MM.1S (cell line): ENCODE measurements around the gene STXBP6.

Source experiments
- DNase-seq: peaks from one replicate; pipeline ENCODE4 v3.0.0-alpha.2; 2015
- H2AFZ ChIP-seq: fragments of 300-600 bp; sonication (generic); 2 replicates; pipeline ENCODE4 v1.6.0; 2016; ENCODE audit warnings: antibody characterized with exemption, low read length
- H3F3A ChIP-seq: fragments of 300-600 bp; sonication (generic); 2 replicates; pipeline ENCODE4 v1.6.1; 2016; ENCODE audit warnings: mild to moderate bottlenecking, antibody characterized with exemption, low read length, moderate library complexity, mixed read lengths; ENCODE audit not compliant: insufficient read depth
- H3K27ac ChIP-seq: fragments of 300-600 bp; sonication (generic); 2 replicates; pipeline ENCODE4 v1.5.1; 2016; ENCODE audit warnings: mild to moderate bottlenecking, low read length
- H3K27me3 ChIP-seq: fragments of 300-600 bp; sonication (generic); replicated peaks from 2 replicates; pipeline ENCODE4 v1.6.0; 2016; ENCODE audit warnings: low read length; ENCODE audit not compliant: insufficient read depth
- H3K36me3 ChIP-seq: fragments of 300-600 bp; sonication (generic); replicated peaks from 2 replicates; pipeline ENCODE4 v1.6.1; 2016; ENCODE audit warnings: mild to moderate bottlenecking, low read length, mixed read lengths; ENCODE audit not compliant: insufficient read depth
- H3K4me1 ChIP-seq: fragments of 300-600 bp; sonication (generic); 2 replicates; pipeline ENCODE4 v1.6.1; 2016; ENCODE audit warnings: low read length, mixed read lengths
- H3K4me2 ChIP-seq: fragments of 300-600 bp; sonication (generic); 2 replicates; pipeline ENCODE4 v1.6.0; 2016; ENCODE audit warnings: low read depth, low read length
- H3K4me3 ChIP-seq: fragments of 300-600 bp; sonication (generic); 2 replicates; pipeline ENCODE4 v1.5.1; 2016; ENCODE audit warnings: low read length, mixed read lengths
- H3K79me2 ChIP-seq: fragments of 300-600 bp; sonication (generic); 2 replicates; pipeline ENCODE4 v1.6.1; 2016; ENCODE audit warnings: mixed run types, low read length, mixed read lengths
- H3K9ac ChIP-seq: fragments of 300-600 bp; sonication (generic); 2 replicates; pipeline ENCODE4 v1.6.1; 2016; ENCODE audit warnings: low read length, mixed read lengths
- H3K9me2 ChIP-seq: fragments of 300-600 bp; sonication (generic); replicated peaks from 2 replicates; pipeline ENCODE4 v1.6.1; 2016; ENCODE audit warnings: mild to moderate bottlenecking, low read length, mixed read lengths; ENCODE audit not compliant: insufficient read depth
- H3K9me3 ChIP-seq: fragments of 300-600 bp; sonication (generic); replicated peaks from 2 replicates; pipeline ENCODE4 v1.6.1; 2016; ENCODE audit warnings: mild to moderate bottlenecking, low read length, mixed read lengths; ENCODE audit not compliant: insufficient read depth
- H4K20me1 ChIP-seq: fragments of 300-600 bp; sonication (generic); 2 replicates; pipeline ENCODE4 v1.6.1; 2016; ENCODE audit warnings: mild to moderate bottlenecking, low read length, moderate library complexity, mixed read lengths; ENCODE audit not compliant: insufficient read depth
- EZH2 ChIP-seq: fragments of 300-600 bp; sonication (generic); optimal IDR thresholded peaks from 2 replicates; pipeline ENCODE3; 2017; ENCODE audit warnings: low read depth, mild to moderate bottlenecking, antibody characterized with exemption, low read length, mixed read lengths
- EZH2phosphoT487 ChIP-seq: fragments of 300-600 bp; sonication (generic); IDR thresholded peaks from 2 replicates; pipeline ENCODE4 v1.6.1; 2018; ENCODE audit warnings: antibody characterized with exemption, low read length
- TF ChIP-seq, protein P1 (sequence below): fragments of 300-600 bp; sonication (generic); IDR thresholded peaks from 2 replicates; pipeline ENCODE4 v1.5.1; 2016; ENCODE audit warnings: antibody characterized with exemption, low read length, mixed read lengths

STXBP6 gene

DNA sequence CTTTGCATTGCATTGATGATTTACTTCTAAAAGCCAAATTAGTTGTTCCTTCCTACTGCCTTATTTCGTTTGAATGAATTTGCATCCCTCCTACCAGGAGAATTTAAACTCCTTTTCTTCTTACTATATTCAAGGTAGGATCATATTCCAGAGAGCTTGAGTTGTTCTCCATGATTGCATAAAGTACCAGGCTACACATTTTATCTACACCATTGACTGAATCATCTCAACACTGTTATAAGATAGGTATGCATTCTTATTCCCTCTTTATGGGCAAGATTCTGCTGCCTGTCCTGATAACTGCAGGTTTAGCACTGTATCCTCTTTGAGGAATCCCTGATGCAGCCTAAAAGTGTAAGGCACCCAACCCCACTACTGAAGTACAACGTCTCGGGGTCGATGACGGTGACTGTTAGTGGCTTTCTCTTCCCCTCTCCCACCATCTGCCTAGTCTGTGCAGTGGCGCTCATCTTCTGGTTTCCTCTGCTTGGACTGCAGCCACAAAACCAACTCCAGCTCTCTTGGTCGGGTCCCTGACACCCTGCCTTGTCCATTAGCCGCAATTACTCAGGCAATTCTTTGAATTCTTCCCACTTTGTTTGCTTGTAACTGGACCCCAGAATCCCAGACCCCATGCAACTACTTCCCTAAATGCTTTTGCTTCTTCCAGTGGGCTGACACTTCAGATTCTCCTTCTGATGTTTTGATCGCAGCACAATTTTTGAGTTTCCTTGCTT lies 44.4 kb upstream of the STXBP6 start:
- Histone ChIP-seq H3K79me2 (no peaks in the 10 kb centered on the region), H3K36me3 (no peaks in the 10 kb centered on the region), H3K4me2 (no peak overlapping the region), H3K4me3 (no peak overlapping the region), H2AFZ (no peak overlapping the region), H3K9me3 (no peaks in the 10 kb centered on the region), H3K27ac (no peak overlapping the region), H3K4me1 (no peaks in the 10 kb centered on the region), H3K9me2 (no peaks in the 10 kb centered on the region), H3F3A (no peaks in the 10 kb centered on the region), H4K20me1 (no peaks in the 10 kb centered on the region), H3K9ac (no peak overlapping the region), H3K27me3 (no peaks in the 10 kb centered on the region)
- TF ChIP-seq, protein P1, sequence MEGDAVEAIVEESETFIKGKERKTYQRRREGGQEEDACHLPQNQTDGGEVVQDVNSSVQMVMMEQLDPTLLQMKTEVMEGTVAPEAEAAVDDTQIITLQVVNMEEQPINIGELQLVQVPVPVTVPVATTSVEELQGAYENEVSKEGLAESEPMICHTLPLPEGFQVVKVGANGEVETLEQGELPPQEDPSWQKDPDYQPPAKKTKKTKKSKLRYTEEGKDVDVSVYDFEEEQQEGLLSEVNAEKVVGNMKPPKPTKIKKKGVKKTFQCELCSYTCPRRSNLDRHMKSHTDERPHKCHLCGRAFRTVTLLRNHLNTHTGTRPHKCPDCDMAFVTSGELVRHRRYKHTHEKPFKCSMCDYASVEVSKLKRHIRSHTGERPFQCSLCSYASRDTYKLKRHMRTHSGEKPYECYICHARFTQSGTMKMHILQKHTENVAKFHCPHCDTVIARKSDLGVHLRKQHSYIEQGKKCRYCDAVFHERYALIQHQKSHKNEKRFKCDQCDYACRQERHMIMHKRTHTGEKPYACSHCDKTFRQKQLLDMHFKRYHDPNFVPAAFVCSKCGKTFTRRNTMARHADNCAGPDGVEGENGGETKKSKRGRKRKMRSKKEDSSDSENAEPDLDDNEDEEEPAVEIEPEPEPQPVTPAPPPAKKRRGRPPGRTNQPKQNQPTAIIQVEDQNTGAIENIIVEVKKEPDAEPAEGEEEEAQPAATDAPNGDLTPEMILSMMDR, result no peak
- no peak for TF ChIP-seq EZH2phosphoT487
- no peak for TF ChIP-seq EZH2
- no peak for DNase-seq

DNA sequence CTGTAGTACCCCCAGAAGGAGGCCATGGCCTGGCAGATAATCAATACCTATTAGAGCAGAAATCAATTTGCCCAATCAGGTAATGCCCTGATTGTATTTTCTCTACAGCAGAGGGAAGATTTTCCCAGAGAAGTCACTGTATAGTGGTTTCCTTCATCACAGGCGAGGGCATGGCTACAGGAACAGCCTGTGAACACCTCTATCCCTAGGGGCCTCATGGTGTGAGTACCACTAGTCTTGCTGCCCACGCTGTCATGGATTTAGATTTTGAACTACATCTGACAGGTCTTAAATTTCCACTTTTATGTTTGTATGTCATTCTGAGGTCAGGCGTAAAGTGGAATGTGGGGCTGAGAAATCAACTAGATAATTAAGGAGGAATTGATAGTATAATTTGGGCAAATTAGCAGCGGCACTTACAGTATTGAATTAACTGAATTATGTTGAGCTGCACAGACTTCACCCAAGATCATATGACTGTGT lies 42.4 kb upstream of the STXBP6 start:
- H3K27me3 ChIP-seq, result no peaks in the 10 kb centered on the region
- H3K9me2 ChIP-seq, result no peaks in the 10 kb centered on the region
- no peaks in the 10 kb centered on the region for H3K79me2 ChIP-seq
- no peaks in the 10 kb centered on the region for H3K36me3 ChIP-seq
- no peaks in the 10 kb centered on the region for H4K20me1 ChIP-seq
- no peak for DNase-seq
- H3K9me3 ChIP-seq, result no peaks in the 10 kb centered on the region
- H3K27ac ChIP-seq, result no peak overlapping the region
- no peaks in the 10 kb centered on the region for H3F3A ChIP-seq
- H3K4me1 ChIP-seq, result no peaks in the 10 kb centered on the region
- H2AFZ ChIP-seq, result no peak overlapping the region
- H3K4me2 ChIP-seq, result no peak overlapping the region
- H3K9ac ChIP-seq, result no peak overlapping the region
- TF ChIP-seq, protein P1, result no peak
- TF ChIP-seq EZH2 (no peak), EZH2phosphoT487 (no peak)
- H3K4me3 ChIP-seq, result no peak overlapping the region

DNA sequence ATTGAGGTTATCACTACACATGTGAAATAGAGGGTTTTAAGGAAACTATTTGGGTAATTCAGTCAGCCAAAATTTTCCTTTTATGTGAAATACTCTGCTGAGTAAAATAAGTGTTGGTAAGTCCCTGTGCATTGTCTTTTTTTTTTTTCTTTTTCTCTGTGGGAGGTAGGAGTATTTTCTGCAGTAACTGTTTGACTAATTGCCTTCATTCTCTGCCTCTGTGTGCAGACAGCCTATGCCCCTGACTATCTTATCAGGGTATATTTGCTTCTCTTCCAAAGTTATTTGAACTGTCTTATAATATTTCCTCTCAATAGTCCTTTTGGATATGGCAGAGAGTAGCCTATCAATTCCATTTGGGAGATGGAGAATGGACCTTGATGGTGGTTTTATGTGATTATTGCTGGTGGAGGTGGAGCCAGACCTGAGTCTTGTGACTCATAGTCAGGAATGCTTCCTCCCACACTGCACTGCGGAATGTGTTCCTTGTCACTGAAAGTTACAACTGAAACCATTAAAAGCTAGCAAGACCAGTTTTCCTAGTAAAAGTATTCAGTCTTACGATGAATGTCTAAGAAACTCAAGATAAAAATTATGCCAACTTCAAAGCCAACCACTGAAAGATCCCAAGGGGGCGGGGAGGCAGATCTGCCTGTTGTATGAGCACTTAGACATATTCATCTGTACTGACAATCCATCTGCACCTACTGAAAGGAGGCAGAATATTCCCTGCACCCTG lies 40.9 kb upstream of the STXBP6 start:
- TF ChIP-seq, protein P1, result no peak
- TF ChIP-seq EZH2 (no peak), EZH2phosphoT487 (no peak)
- Histone ChIP-seq H2AFZ (no peak overlapping the region), H3K4me2 (no peak overlapping the region)

More for the DNA sequence above, 40.9 kb upstream of the STXBP6 start:
- Histone ChIP-seq H3K9me2 (no peaks in the 10 kb centered on the region), H3K36me3 (no peaks in the 10 kb centered on the region), H3K9me3 (no peaks in the 10 kb centered on the region), H3K79me2 (no peaks in the 10 kb centered on the region), H3K27me3 (no peaks in the 10 kb centered on the region), H3F3A (no peaks in the 10 kb centered on the region), H4K20me1 (no peaks in the 10 kb centered on the region), H3K4me3 (no peak overlapping the region), H3K9ac (no peak overlapping the region), H3K27ac (no peak overlapping the region), H3K4me1 (no peaks in the 10 kb centered on the region)
- DNase-seq, result no peak
